B cell (primary cell): ENCODE measurements around the gene DACH1.

Source experiments
- EZH2 ChIP-seq: IDR thresholded peaks from 2 replicates; pipeline ENCODE4 v1.6.1; 2012; ENCODE audit warnings: borderline replicate concordance, low read depth, mild to moderate bottlenecking, moderate library complexity, low read length; ENCODE audit not compliant: insufficient read depth, poor library complexity, severe bottlenecking
- TF ChIP-seq, protein P1 (sequence below): fragments of 200-600 bp; IDR thresholded peaks from one replicate; pipeline ENCODE4 v1.8.0; 2022; ENCODE audit warnings: antibody characterized with exemption, mild to moderate bottlenecking

DNA sequence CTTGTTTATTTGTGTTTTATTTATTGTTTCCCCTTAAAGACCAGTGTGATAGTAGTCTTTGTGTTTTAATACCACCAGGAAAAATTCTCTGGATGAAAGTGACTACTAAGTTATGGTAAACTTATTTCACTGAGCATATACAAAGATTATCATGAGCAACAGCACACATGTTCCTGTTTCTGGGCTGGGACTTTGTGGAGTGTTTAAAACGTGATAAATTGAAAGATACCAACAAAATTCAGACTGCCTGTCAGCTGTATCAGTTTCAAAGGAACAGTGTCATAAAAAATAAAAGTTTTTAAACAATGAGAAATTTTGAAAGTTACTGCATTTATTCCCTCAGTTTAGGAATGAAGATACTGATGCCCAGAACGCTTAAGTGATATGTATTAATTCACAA, 259.4 kb downstream of the DACH1 start:
- TF ChIP-seq, protein P1, sequence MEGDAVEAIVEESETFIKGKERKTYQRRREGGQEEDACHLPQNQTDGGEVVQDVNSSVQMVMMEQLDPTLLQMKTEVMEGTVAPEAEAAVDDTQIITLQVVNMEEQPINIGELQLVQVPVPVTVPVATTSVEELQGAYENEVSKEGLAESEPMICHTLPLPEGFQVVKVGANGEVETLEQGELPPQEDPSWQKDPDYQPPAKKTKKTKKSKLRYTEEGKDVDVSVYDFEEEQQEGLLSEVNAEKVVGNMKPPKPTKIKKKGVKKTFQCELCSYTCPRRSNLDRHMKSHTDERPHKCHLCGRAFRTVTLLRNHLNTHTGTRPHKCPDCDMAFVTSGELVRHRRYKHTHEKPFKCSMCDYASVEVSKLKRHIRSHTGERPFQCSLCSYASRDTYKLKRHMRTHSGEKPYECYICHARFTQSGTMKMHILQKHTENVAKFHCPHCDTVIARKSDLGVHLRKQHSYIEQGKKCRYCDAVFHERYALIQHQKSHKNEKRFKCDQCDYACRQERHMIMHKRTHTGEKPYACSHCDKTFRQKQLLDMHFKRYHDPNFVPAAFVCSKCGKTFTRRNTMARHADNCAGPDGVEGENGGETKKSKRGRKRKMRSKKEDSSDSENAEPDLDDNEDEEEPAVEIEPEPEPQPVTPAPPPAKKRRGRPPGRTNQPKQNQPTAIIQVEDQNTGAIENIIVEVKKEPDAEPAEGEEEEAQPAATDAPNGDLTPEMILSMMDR, result no peak
- TF ChIP-seq EZH2, result no peak
